ENCODE measurements around the gene GPC5. TPM values are rescaled to one million over a fixed set of nuclear protein-coding genes. Genes with fewer than 3 reads are reported as not detected.

The GPC5 gene
- total and polyA plus RNA-seq, 2 donors (not counting 3 experiments of a cell fraction or from before 2014, with no cell fraction given), result 0.59 to 0.97 TPM

DNA sequence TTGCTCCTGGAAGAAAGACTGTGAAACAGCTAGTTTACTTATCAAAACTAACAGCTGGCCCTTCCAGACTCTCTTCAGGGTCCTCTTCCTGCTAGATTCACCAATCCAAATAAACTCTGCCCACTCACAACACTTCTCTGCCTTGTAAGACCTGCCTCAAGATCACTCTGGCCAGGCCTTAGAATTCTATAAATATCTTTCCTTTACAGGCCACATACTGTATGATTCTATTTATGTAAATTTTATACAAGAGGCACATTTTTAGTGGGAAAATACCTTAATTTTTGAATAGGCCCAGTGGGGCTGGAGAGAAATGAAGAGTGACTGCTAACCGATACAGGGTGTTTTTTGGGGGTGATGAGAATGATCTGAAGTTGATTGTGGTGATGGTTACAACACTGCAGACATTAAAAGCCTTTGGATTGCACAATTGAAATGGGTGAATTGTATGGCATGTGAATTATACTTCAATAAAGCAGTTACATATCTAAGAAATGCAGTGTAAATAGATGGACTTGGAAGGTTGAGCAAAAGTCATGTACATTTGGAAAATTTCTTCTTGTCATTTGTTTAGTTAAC is 141.8 kb downstream of the GPC5 start:
- FAIRE-seq, result no peak
- dilution Hi-C loops (cut with MboI; ENCODE audit: extremely low pct_ligation_motif_present, low sequenced_read_pairs), result no loop called here
- H4K20me1 ChIP-seq (replicated peaks; ENCODE audit: control insufficient read depth, extremely low read depth, insufficient read depth, low read length), result no peaks in the 10 kb centered on the region

More for the DNA sequence above, 141.8 kb downstream of the GPC5 start:
- BruUV-seq (replicated peaks), result no TSS peak
- no peaks in the 10 kb centered on the region for H3K79me2 ChIP-seq (ENCODE audit: control insufficient read depth, insufficient read depth, low read length)
- no peaks in the 10 kb centered on the region for H3K4me1 ChIP-seq (ENCODE audit: control insufficient read depth, extremely low read depth, insufficient read depth, low read length)
- intact Hi-C loops (cut with micrococcal nuclease), result no loop called here
- H3K27me3 ChIP-seq (ENCODE audit: control insufficient read depth in 2 of 2, insufficient read depth in 2 of 2, low read length in 2 of 2), result no peaks in the 10 kb centered on the region
- no peak overlapping the region for H3K4me3 ChIP-seq (replicated peaks in 1 of 3; ENCODE audit: insufficient read depth in 1 of 3, low read depth in 1 of 3, low read length in 3 of 3)
- no peaks in the 10 kb centered on the region for H3K36me3 ChIP-seq (ENCODE audit: control insufficient read depth in 2 of 2, extremely low read depth in 1 of 2, insufficient read depth in 2 of 2, low read length in 2 of 2)
- H3K27ac ChIP-seq (ENCODE audit: insufficient read depth, low read depth, low read length), result no peak overlapping the region
- no peak overlapping the region for H3K4me2 ChIP-seq (ENCODE audit: insufficient read depth, low read length)
- no peak for DNase-seq (ENCODE audit: low read depth, low spot score)
- H2AFZ ChIP-seq (ENCODE audit: low read depth, low read length), result no peak overlapping the region
- H3K9me1 ChIP-seq (replicated peaks; ENCODE audit: control insufficient read depth, extremely low read depth, insufficient read depth, low read length), result no peaks in the 10 kb centered on the region
- peaks cover 5% of the 10 kb centered on the region for H3K9me3 ChIP-seq (replicated peaks; ENCODE audit: control insufficient read depth, insufficient read depth, low read length)
- POLR2A ChIA-PET, result no interaction called here
- TF ChIP-seq FOS (IDR thresholded peaks at IDR 0.05; ENCODE audit: borderline replicate concordance, insufficient read depth, low read length), result no peak
- no peak for TF ChIP-seq CTCF (IDR thresholded peaks at IDR 0.05; ENCODE audit: extremely low read depth in 1 of 2, insufficient read depth in 1 of 2, low read depth in 1 of 2, low read length in 2 of 2)
- TF ChIP-seq, protein P1, sequence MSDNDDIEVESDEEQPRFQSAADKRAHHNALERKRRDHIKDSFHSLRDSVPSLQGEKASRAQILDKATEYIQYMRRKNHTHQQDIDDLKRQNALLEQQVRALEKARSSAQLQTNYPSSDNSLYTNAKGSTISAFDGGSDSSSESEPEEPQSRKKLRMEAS (IDR thresholded peaks at IDR 0.05; ENCODE audit: insufficient read depth, insufficient read length), result no peak
- no peak for TF ChIP-seq MYC (IDR thresholded peaks at IDR 0.05; ENCODE audit: low read depth, low read length)
- no peak for TF ChIP-seq POLR2AphosphoS5 (IDR thresholded peaks at IDR 0.05; ENCODE audit: insufficient read depth, low read depth, low read length)
- CTCF ChIA-PET, result no interaction called here
- no peak overlapping the region for H3K9ac ChIP-seq (replicated peaks; ENCODE audit: extremely low read depth, insufficient read depth, low read length)

Data from endothelial cell of umbilical vein (primary cell).